Thoracic aorta (tissue), 2 donors: ENCODE results near the gene CELSR3. TPM values are rescaled to one million over a fixed set of nuclear protein-coding genes. Genes with fewer than 3 reads are reported as not detected.

Experiments used
- ATAC-seq: fragments of 150-250 bp; one replicate; pipeline ENCODE4 v1.8.0; 2017; ENCODE audit warnings: low read depth; ENCODE audit not compliant: insufficient number of reproducible peaks, low FRiP score
- DNase-seq: peaks from one replicate; pipeline ENCODE4 v3.0.0-alpha.2; 2020; ENCODE audit warnings: low spot score
- H3K27ac ChIP-seq, 2 donors: fragments of 200-600 bp; sonication (generic); 1 replicate in 1 of 2; 2 replicates in 1 of 2; pipeline ENCODE4 v1.5.1; 2016; ENCODE audit warnings: mild to moderate bottlenecking in 2 of 2, moderate library complexity in 2 of 2
- H3K27me3 ChIP-seq: fragments of 200-600 bp; sonication (generic); replicated peaks from 2 replicates; pipeline ENCODE4 v1.6.0; 2016; ENCODE audit warnings: mild to moderate bottlenecking; ENCODE audit not compliant: insufficient read depth
- H3K36me3 ChIP-seq: fragments of 200-600 bp; sonication (generic); one replicate; pipeline ENCODE4 v1.5.1; 2016
- H3K4me1 ChIP-seq, 2 donors: fragments of 200-600 bp; sonication (generic); 1 replicate in 1 of 2; 2 replicates in 1 of 2; pipeline versions ENCODE4 v1.5.1 to v1.6.0; 2016; ENCODE audit warnings: low read depth in 2 of 2, mild to moderate bottlenecking in 1 of 2; ENCODE audit not compliant: control insufficient read depth in 1 of 2
- H3K4me3 ChIP-seq: fragments of 200-600 bp; sonication (generic); 2 replicates; pipeline ENCODE4 v1.5.1; 2016; ENCODE audit warnings: mild to moderate bottlenecking
- H3K9me3 ChIP-seq: fragments of 200-600 bp; sonication (generic); 2 replicates; pipeline ENCODE4 v1.5.1; 2016
- total RNA-seq, 2 donors: library from RNA; depleted of rRNA; stranded (reverse); fragments of >200 nt; gene quantifications; one replicate each; pipeline versions ENCODE4 v1.1.0 to v1.2.3, GENCODE V29; 2016
- TF ChIP-seq, protein P1 (sequence below): fragments of 200-600 bp; sonication (generic); IDR thresholded peaks from one replicate; pipeline ENCODE4 v1.5.1; 2019; ENCODE audit warnings: antibody characterized with exemption

The CELSR3 gene
- total RNA-seq, 2 donors from 2014 or later = 1.3 to 3.0 TPM

DNA sequence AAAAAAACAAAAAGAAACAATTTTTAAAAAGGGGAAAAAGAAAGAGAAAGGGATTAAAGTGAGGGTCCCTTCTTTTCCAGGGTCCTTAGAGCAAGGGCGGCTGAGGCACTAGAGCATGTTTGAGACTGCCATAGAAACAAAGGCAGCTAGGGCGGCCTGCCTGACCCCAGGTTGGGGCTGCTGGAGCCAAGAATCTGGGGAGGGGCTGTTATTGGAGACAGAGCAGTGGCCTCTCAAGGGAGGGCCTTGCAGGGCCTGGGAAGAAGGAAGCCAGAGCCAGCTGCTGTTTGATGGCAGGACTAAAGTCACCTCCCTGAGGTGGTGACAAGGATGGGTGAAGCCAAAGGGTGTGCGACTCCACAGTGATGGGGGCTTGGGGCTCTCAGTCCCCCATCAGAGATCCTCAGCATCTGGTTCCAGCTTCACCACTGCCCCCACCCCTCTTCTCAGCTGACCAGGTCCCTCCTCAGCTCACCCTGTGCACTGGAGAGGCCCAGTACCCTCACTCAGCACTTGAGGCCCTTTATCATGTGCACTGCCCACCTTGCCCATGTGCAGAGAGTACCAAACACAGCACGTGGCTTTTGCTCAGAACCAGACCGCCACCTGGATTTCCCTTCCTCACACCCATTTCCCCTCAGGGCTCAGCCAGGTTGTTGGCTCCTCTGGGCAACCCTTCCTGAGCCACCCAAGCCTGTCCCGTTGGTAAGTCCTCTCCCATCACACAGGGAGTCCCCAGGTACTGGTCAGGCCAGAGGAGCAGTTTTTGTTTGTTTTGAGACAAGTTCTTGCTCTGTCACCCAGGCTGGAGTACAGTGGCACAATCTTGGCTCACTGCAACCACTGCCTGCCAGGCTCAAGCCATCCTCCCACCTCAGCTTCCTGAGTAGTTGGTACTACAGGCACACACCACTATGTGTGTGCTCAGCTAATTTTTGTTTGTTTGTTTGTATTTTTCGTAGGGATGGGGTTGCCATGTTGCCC lies 42.9 kb downstream of the CELSR3 start:
- ATAC-seq (no peak), DNase-seq (no peak)
- Histone ChIP-seq H3K4me3 (peak overlapping the region; percentile 29), H3K4me1 (peaks cover 15 to 30% of the 10 kb centered on the region in 2 donors), H3K9me3 (peaks cover 14% of the 10 kb centered on the region), H3K36me3 (no peaks in the 10 kb centered on the region), H3K27ac (peak overlapping the region; percentile 94), H3K27me3 (no peaks in the 10 kb centered on the region)
- TF ChIP-seq, protein P1, sequence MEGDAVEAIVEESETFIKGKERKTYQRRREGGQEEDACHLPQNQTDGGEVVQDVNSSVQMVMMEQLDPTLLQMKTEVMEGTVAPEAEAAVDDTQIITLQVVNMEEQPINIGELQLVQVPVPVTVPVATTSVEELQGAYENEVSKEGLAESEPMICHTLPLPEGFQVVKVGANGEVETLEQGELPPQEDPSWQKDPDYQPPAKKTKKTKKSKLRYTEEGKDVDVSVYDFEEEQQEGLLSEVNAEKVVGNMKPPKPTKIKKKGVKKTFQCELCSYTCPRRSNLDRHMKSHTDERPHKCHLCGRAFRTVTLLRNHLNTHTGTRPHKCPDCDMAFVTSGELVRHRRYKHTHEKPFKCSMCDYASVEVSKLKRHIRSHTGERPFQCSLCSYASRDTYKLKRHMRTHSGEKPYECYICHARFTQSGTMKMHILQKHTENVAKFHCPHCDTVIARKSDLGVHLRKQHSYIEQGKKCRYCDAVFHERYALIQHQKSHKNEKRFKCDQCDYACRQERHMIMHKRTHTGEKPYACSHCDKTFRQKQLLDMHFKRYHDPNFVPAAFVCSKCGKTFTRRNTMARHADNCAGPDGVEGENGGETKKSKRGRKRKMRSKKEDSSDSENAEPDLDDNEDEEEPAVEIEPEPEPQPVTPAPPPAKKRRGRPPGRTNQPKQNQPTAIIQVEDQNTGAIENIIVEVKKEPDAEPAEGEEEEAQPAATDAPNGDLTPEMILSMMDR = no peak

DNA sequence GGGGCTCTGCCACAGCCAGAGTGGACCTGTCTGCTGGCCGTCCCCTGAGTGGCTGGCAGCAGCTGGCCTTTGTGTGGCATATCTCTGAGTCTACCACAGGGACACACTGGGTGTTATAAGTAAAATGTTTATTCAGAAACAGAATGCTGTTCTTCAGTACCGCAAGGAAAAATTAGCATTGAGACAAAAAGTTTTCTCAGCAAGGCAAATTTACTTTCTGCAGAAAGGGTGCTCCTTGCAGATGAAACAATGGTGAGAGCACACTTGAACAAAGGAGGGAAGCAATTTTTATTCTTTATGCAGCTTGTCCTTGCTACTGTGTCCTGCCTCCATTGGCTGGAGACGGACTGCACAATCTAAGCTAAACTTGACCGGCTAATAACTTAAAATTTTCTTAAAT lies 45.1 kb downstream of the CELSR3 start:
- H3K27me3 ChIP-seq = no peaks in the 10 kb centered on the region
- H3K9me3 ChIP-seq = peaks cover 14% of the 10 kb centered on the region
- TF ChIP-seq, protein P1 = no peak
- H3K27ac ChIP-seq = peak overlapping the region; percentile 94
- H3K4me3 ChIP-seq = no peak overlapping the region
- H3K4me1 ChIP-seq = peaks cover 15 to 30% of the 10 kb centered on the region in 2 donors
- DNase-seq (no peak), ATAC-seq (no peak)
- H3K36me3 ChIP-seq = no peaks in the 10 kb centered on the region

DNA sequence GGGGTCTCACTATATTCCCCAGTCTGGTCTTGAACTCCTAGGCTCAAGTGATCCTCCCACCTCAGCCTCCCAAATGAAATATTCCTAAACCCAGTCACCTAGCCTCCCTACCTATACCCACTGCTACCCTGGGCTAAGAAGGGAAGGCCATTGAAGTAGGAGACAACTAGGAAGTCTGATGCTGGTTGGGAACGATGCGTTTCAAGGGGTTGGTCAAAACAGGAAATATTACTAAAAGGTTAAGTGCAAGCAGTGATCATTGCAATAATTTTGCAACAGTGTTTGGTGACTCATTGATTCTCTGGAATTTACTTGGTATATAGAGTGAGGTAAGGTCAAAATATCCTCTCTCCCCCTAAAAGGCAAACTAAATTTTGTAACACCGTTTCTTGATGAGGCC lies 48.6 kb downstream of the CELSR3 start:
- Histone ChIP-seq H3K4me1 (peaks cover 9 to 13% of the 10 kb centered on the region in 2 donors), H3K27ac (no peak overlapping the region), H3K27me3 (no peaks in the 10 kb centered on the region), H3K9me3 (peaks cover 14% of the 10 kb centered on the region), H3K36me3 (no peaks in the 10 kb centered on the region), H3K4me3 (no peak overlapping the region)
- DNase-seq (no peak), ATAC-seq (no peak)
- TF ChIP-seq, protein P1 = no peak

DNA sequence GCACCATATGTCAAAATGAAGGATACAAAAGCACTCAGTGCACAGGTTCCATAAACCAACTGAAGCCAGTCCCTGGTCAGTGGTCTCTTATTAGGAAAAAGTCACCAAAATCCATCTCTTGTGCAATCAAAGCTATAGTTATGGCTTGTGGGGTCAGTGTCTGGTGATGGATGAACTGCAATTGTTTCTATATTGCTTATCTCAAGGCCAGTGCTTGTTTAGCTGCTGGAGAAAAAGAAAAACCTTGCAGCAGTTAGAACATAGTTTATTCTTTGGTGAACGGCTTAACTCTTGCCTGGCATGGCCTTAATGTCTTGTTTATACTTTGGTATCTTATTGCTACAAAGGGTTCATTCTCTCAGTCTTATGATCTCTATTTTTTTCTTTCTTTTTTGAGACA lies 50.4 kb downstream of the CELSR3 start:
- no peaks in the 10 kb centered on the region for H3K27me3 ChIP-seq
- DNase-seq (no peak), ATAC-seq (no peak)
- no peak overlapping the region for H3K27ac ChIP-seq
- TF ChIP-seq, protein P1 = no peak
- H3K9me3 ChIP-seq = peaks cover 7% of the 10 kb centered on the region
- no peaks in the 10 kb centered on the region for H3K36me3 ChIP-seq
- H3K4me1 ChIP-seq = peaks cover 10 to 21% of the 10 kb centered on the region in 2 donors
- H3K4me3 ChIP-seq = no peak overlapping the region
